ENCODE measurements around the gene LIMS1. TPM values are rescaled to one million over a fixed set of nuclear protein-coding genes. Genes with fewer than 3 reads are reported as not detected.

Gene LIMS1
- total and polyA plus RNA-seq, 2 donors = 27.1 to 28.5 TPM

DNA sequence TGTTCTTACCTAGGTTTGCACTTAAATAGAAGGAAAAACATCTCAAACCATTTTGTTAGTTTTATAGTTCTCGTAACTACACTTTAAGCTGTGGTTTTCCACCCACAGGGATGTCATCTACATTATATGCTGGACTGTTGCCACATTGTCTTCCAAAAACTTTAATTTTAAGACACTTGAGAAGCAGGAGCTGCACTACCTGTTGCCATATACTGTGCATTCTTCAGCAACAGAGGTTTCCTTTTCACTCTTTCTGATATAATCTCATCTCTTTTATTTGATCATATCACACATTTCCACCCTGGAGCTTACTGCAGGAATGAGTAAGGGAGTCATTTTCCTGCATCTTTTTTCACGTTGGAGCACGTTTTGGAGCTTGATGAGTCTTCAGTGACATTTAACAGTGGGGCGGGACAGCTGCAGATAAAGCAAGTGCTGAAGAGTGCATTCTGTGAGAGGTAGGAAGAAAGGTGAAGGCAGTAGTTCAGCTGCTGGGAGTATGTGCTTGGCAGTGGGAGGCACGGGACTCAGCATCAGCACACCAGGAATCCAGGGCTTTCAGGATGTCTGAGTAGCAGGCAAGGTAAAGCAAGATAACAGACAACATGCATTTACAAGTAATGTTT lies 3.8 kb downstream of the LIMS1 start:
- no peaks in the 10 kb centered on the region for H3K9me3 ChIP-seq (ENCODE audit: control insufficient read depth in 2 of 2, insufficient read depth in 1 of 2, low read length in 1 of 2)
- DNase-seq (ENCODE audit: low read depth in 6 of 9, low spot score in 9 of 9) = no peak
- H3K4me1 ChIP-seq (ENCODE audit: control insufficient read depth in 2 of 2, insufficient read depth in 2 of 2, low read length in 2 of 2) = peaks cover 0 to 6% of the 10 kb centered on the region in 2 donors
- H3K27me3 ChIP-seq (ENCODE audit: control insufficient read depth in 2 of 2, insufficient read depth in 1 of 2, low read length in 1 of 2) = no peaks in the 10 kb centered on the region
- H3K27ac ChIP-seq (ENCODE audit: low read depth in 1 of 2, low read length in 1 of 2) = no peak overlapping the region
- no peaks in the 10 kb centered on the region for H3K36me3 ChIP-seq (ENCODE audit: control insufficient read depth in 2 of 2, insufficient read depth in 2 of 2, low read length in 1 of 2)
- H3K4me3 ChIP-seq (ENCODE audit: low read length in 2 of 2) = no peak overlapping the region
- WGBS = 88% methylated on average over 5 of the region's 5 CpGs

- H3K27ac ChIP-seq (ENCODE audit: low read depth in 1 of 2, low read length in 1 of 2) = no peak overlapping the region
- DNase-seq (ENCODE audit: low read depth in 6 of 9, low spot score in 9 of 9) = no peak
- H3K36me3 ChIP-seq (ENCODE audit: control insufficient read depth in 2 of 2, insufficient read depth in 2 of 2, low read length in 1 of 2) = no peaks in the 10 kb centered on the region
- H3K9me3 ChIP-seq (ENCODE audit: control insufficient read depth in 2 of 2, insufficient read depth in 1 of 2, low read length in 1 of 2) = peaks cover 0 to 4% of the 10 kb centered on the region in 2 donors
- H3K27me3 ChIP-seq (ENCODE audit: control insufficient read depth in 2 of 2, insufficient read depth in 1 of 2, low read length in 1 of 2) = no peaks in the 10 kb centered on the region
- H3K4me3 ChIP-seq (ENCODE audit: low read length in 2 of 2) = no peak overlapping the region
- 98% methylated on average over 4 of the region's 4 CpGs for WGBS
- peaks cover 0 to 3% of the 10 kb centered on the region in 2 donors for H3K4me1 ChIP-seq (ENCODE audit: control insufficient read depth in 2 of 2, insufficient read depth in 2 of 2, low read length in 2 of 2)
Observed at GRCh38 chr2:108541451-108541850, 7.2 kb downstream of the LIMS1 start.

GRCh38 chr2:108542071-108542470 lies 7.8 kb downstream of the LIMS1 start:
- no peak for DNase-seq (ENCODE audit: low read depth in 6 of 9, low spot score in 9 of 9)
- 95% methylated on average over 4 of the region's 4 CpGs for WGBS
- peaks cover 0 to 4% of the 10 kb centered on the region in 2 donors for H3K9me3 ChIP-seq (ENCODE audit: control insufficient read depth in 2 of 2, insufficient read depth in 1 of 2, low read length in 1 of 2)
- H3K4me3 ChIP-seq (ENCODE audit: low read length in 2 of 2) = no peak overlapping the region
- H3K27ac ChIP-seq (ENCODE audit: low read depth in 1 of 2, low read length in 1 of 2) = no peak overlapping the region
- no peaks in the 10 kb centered on the region for H3K36me3 ChIP-seq (ENCODE audit: control insufficient read depth in 2 of 2, insufficient read depth in 2 of 2, low read length in 1 of 2)
- H3K27me3 ChIP-seq (ENCODE audit: control insufficient read depth in 2 of 2, insufficient read depth in 1 of 2, low read length in 1 of 2) = no peaks in the 10 kb centered on the region
- H3K4me1 ChIP-seq (ENCODE audit: control insufficient read depth in 2 of 2, insufficient read depth in 2 of 2, low read length in 2 of 2) = peaks cover 0 to 3% of the 10 kb centered on the region in 2 donors

DNA sequence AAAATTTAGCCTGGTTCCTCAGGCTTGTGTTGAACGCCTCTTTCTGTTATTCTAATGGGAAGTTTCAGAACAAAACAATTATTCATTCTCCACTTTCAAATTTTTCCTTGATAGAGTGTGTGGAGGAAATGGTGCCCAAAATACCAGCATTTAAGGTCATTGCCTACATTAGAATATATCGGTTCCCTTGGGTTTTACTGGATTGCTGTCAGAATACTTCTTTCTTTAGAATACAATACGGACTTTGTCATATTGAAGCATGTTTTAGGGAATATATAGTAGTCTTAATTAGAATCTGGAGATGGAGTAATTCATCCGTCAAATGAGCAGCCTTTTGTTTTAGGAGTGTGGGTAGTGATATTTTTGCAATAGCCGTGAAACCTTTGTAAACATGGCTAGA lies 13.3 kb downstream of the LIMS1 start:
- peaks cover 0 to 4% of the 10 kb centered on the region in 2 donors for H3K9me3 ChIP-seq (ENCODE audit: control insufficient read depth in 2 of 2, insufficient read depth in 1 of 2, low read length in 1 of 2)
- H3K27ac ChIP-seq (ENCODE audit: low read depth in 1 of 2, low read length in 1 of 2) = no peak overlapping the region
- WGBS = 98% methylated on average over 5 of the region's 5 CpGs
- no peak overlapping the region for H3K4me3 ChIP-seq (ENCODE audit: low read length in 2 of 2)
- H3K27me3 ChIP-seq (ENCODE audit: control insufficient read depth in 2 of 2, insufficient read depth in 1 of 2, low read length in 1 of 2) = no peaks in the 10 kb centered on the region
- no peaks in the 10 kb centered on the region for H3K4me1 ChIP-seq (ENCODE audit: control insufficient read depth in 2 of 2, insufficient read depth in 2 of 2, low read length in 2 of 2)
- no peak for DNase-seq (ENCODE audit: low read depth in 6 of 9, low spot score in 9 of 9)
- H3K36me3 ChIP-seq (ENCODE audit: control insufficient read depth in 2 of 2, insufficient read depth in 2 of 2, low read length in 1 of 2) = no peaks in the 10 kb centered on the region

GRCh38 chr2:108548208-108549003 lies 14.1 kb downstream of the LIMS1 start:
- H3K9me3 ChIP-seq (ENCODE audit: control insufficient read depth in 2 of 2, insufficient read depth in 1 of 2, low read length in 1 of 2) = peaks cover 0 to 4% of the 10 kb centered on the region in 2 donors
- WGBS = 96% methylated on average over 9 of the region's 9 CpGs

DNA sequence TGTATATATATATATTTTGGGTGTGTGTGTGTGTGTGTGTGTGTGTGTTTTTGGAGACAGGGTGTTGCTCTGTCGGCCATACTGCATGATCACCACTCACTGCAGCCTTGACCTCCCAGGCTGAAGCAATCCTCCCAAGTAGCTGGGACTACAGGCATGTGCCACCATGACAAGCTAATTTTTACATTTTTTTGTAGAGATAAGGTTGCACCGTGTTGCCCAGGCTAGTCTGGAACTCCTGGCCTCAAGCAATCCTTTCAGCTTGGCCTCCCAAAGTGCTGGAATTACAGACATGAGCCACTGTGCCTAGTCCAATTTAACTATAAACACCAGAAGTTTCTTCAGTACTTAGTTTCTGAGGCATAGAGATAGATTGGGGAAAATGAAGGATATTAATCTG lies 18.3 kb downstream of the LIMS1 start:
- Histone ChIP-seq H3K9me3 (ENCODE audit: control insufficient read depth in 2 of 2, insufficient read depth in 1 of 2, low read length in 1 of 2) (no peaks in the 10 kb centered on the region), H3K4me3 (ENCODE audit: low read length in 2 of 2) (no peak overlapping the region), H3K27ac (ENCODE audit: low read depth in 1 of 2, low read length in 1 of 2) (no peak overlapping the region), H3K36me3 (ENCODE audit: control insufficient read depth in 2 of 2, insufficient read depth in 2 of 2, low read length in 1 of 2) (no peaks in the 10 kb centered on the region), H3K4me1 (ENCODE audit: control insufficient read depth in 2 of 2, insufficient read depth in 2 of 2, low read length in 2 of 2) (no peaks in the 10 kb centered on the region), H3K27me3 (ENCODE audit: control insufficient read depth in 2 of 2, insufficient read depth in 1 of 2, low read length in 1 of 2) (no peaks in the 10 kb centered on the region)
- no peak for DNase-seq (ENCODE audit: low read depth in 6 of 9, low spot score in 9 of 9)
- WGBS = 96% methylated on average over 2 of the region's 2 CpGs

More at GRCh38 chr2:108548208-108549003, 14.1 kb downstream of the LIMS1 start:
- Histone ChIP-seq H3K4me3 (ENCODE audit: low read length in 2 of 2) (no peak overlapping the region), H3K36me3 (ENCODE audit: control insufficient read depth in 2 of 2, insufficient read depth in 2 of 2, low read length in 1 of 2) (no peaks in the 10 kb centered on the region), H3K4me1 (ENCODE audit: control insufficient read depth in 2 of 2, insufficient read depth in 2 of 2, low read length in 2 of 2) (no peaks in the 10 kb centered on the region), H3K27ac (ENCODE audit: low read depth in 1 of 2, low read length in 1 of 2) (no peak overlapping the region), H3K27me3 (ENCODE audit: control insufficient read depth in 2 of 2, insufficient read depth in 1 of 2, low read length in 1 of 2) (no peaks in the 10 kb centered on the region)
- DNase-seq (ENCODE audit: low read depth in 6 of 9, low spot score in 9 of 9) = no peak

DNA sequence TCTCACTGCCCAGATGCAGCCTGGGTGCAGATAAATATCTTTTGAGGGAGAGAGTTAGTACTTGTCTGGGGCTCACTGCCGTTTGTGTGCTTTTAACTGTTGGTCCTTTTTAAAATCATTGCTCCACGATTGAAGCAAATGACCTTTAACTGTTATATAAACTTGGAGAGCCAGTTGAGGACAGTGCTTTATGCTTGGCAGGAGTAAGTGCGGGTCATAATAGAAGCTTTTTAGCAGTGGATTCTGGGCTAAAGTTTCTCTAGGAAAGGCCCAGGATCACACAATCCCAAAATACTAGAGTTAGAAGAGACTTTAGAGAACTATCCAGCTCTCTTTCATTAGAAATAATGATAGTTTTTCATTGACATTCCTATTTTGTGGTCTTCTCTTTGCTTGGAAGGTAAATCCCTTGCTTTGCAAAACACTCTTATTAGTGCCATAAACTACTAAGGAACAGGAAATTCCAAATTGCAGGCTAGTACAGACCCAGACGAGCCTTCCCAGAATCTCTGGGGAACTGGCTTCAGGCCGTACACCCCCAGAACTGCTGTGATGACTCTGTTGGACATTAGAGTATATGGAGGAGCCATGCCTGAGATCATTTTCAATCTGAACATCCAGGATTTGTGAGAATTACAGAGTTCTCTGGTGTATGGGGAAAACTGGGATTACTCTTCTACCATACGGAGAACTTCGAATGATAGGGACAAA lies 19.1 kb downstream of the LIMS1 start:
- WGBS = 95% methylated on average over 7 of the region's 7 CpGs
- Histone ChIP-seq H3K9me3 (ENCODE audit: control insufficient read depth in 2 of 2, insufficient read depth in 1 of 2, low read length in 1 of 2) (no peaks in the 10 kb centered on the region), H3K27me3 (ENCODE audit: control insufficient read depth in 2 of 2, insufficient read depth in 1 of 2, low read length in 1 of 2) (no peaks in the 10 kb centered on the region), H3K27ac (ENCODE audit: low read depth in 1 of 2, low read length in 1 of 2) (no peak overlapping the region), H3K4me1 (ENCODE audit: control insufficient read depth in 2 of 2, insufficient read depth in 2 of 2, low read length in 2 of 2) (no peaks in the 10 kb centered on the region), H3K4me3 (ENCODE audit: low read length in 2 of 2) (no peak overlapping the region), H3K36me3 (ENCODE audit: control insufficient read depth in 2 of 2, insufficient read depth in 2 of 2, low read length in 1 of 2) (no peaks in the 10 kb centered on the region)
- no peak for DNase-seq (ENCODE audit: low read depth in 6 of 9, low spot score in 9 of 9)

- WGBS = 95% methylated on average over 5 of the region's 5 CpGs
- H3K4me1 ChIP-seq (ENCODE audit: control insufficient read depth in 2 of 2, insufficient read depth in 2 of 2, low read length in 2 of 2) = no peaks in the 10 kb centered on the region
- H3K27me3 ChIP-seq (ENCODE audit: control insufficient read depth in 2 of 2, insufficient read depth in 1 of 2, low read length in 1 of 2) = no peaks in the 10 kb centered on the region
- H3K36me3 ChIP-seq (ENCODE audit: control insufficient read depth in 2 of 2, insufficient read depth in 2 of 2, low read length in 1 of 2) = no peaks in the 10 kb centered on the region
- no peak overlapping the region for H3K27ac ChIP-seq (ENCODE audit: low read depth in 1 of 2, low read length in 1 of 2)
- no peaks in the 10 kb centered on the region for H3K9me3 ChIP-seq (ENCODE audit: control insufficient read depth in 2 of 2, insufficient read depth in 1 of 2, low read length in 1 of 2)
- no peak overlapping the region for H3K4me3 ChIP-seq (ENCODE audit: low read length in 2 of 2)
- no peak for DNase-seq (ENCODE audit: low read depth in 6 of 9, low spot score in 9 of 9)
Observed at GRCh38 chr2:108554528-108554927, 20.3 kb downstream of the LIMS1 start.

DNA sequence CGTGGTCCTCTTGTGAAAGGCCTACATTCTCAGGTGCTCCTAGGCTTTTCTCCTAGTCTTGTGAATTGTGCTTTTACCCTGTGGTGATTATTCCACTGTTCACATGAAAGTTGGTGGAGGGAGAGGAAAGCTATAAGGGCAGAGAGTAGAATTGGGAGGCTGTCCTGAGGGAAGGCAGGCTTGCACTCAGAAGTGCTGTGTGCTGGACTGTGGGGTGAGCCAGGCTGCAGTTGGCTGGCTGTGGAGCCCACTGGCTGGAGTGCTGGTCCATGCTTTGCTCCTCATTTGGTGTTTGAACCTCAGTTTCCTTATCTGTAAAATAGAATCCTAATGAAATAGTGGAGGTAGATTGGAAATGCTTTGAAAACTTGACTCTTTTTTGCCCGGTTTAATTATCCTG lies 21.3 kb downstream of the LIMS1 start:
- Histone ChIP-seq H3K36me3 (ENCODE audit: control insufficient read depth in 2 of 2, insufficient read depth in 2 of 2, low read length in 1 of 2) (no peaks in the 10 kb centered on the region), H3K4me1 (ENCODE audit: control insufficient read depth in 2 of 2, insufficient read depth in 2 of 2, low read length in 2 of 2) (no peaks in the 10 kb centered on the region), H3K4me3 (ENCODE audit: low read length in 2 of 2) (no peak overlapping the region), H3K9me3 (ENCODE audit: control insufficient read depth in 2 of 2, insufficient read depth in 1 of 2, low read length in 1 of 2) (no peaks in the 10 kb centered on the region), H3K27me3 (ENCODE audit: control insufficient read depth in 2 of 2, insufficient read depth in 1 of 2, low read length in 1 of 2) (no peaks in the 10 kb centered on the region), H3K27ac (ENCODE audit: low read depth in 1 of 2, low read length in 1 of 2) (no peak overlapping the region)
- no peak for DNase-seq (ENCODE audit: low read depth in 6 of 9, low spot score in 9 of 9)
- WGBS = 98% methylated on average over 2 of the region's 2 CpGs

Measured in thymus (tissue), 11 donors.